Neural progenitor cell (in vitro differentiated cells): ENCODE measurements around the gene LAMB4. TPM values are rescaled to one million over a fixed set of nuclear protein-coding genes. Genes with fewer than 3 reads are reported as not detected.
A peak's percentile ranks its signal among the peaks of the same experiment; 100 is the strongest.

ENCODE experiments used
- DNase-seq: peaks from one replicate; pipeline ENCODE4 v3.0.0-alpha.2; 2016; ENCODE audit warnings: low spot score
- H2AFZ ChIP-seq: fragments of 200-600 bp; sonication (generic); replicated peaks from 2 replicates; pipeline ENCODE4 v1.6.1; 2016; ENCODE audit warnings: antibody characterized with exemption
- H3F3A ChIP-seq: fragments of 200-600 bp; sonication (generic); 2 replicates; pipeline ENCODE4 v1.6.1; 2016; ENCODE audit warnings: antibody characterized with exemption, low read depth
- H3K27ac ChIP-seq: fragments of 200-600 bp; sonication (generic); 2 replicates; pipeline ENCODE4 v1.5.1; 2016; ENCODE audit warnings: mild to moderate bottlenecking
- H3K27me3 ChIP-seq: fragments of 200-600 bp; sonication (generic); 2 replicates; pipeline ENCODE4 v1.6.1; 2016; ENCODE audit warnings: mild to moderate bottlenecking, moderate library complexity
- H3K36me3 ChIP-seq: fragments of 200-600 bp; sonication (generic); 2 replicates; pipeline ENCODE4 v1.5.1; 2016
- H3K4me1 ChIP-seq: fragments of 200-600 bp; sonication (generic); 2 replicates; pipeline ENCODE4 v1.6.1; 2016; ENCODE audit warnings: mixed run types
- H3K4me2 ChIP-seq: fragments of 200-600 bp; sonication (generic); 2 replicates; pipeline ENCODE4 v1.6.1; 2016
- H3K4me3 ChIP-seq: fragments of 200-600 bp; sonication (generic); 2 replicates; pipeline ENCODE4 v1.5.1; 2016
- H3K79me2 ChIP-seq: fragments of 200-600 bp; sonication (generic); 2 replicates; pipeline ENCODE4 v1.6.1; 2016; ENCODE audit warnings: low read depth
- H3K9ac ChIP-seq: fragments of 200-600 bp; sonication (generic); 2 replicates; pipeline ENCODE4 v1.6.1; 2016
- H3K9me3 ChIP-seq: fragments of 200-600 bp; sonication (generic); 2 replicates; pipeline ENCODE4 v1.5.1; 2016; ENCODE audit warnings: low read depth
- H4K20me1 ChIP-seq: fragments of 200-600 bp; sonication (generic); 2 replicates; pipeline ENCODE4 v1.6.1; 2016; ENCODE audit warnings: low read depth
- H3K27ac Mint-ChIP-seq: 3 replicates; pipeline ENCODE4 v1.8.0; 2021; ENCODE audit warnings: mixed read lengths
- H3K27me3 Mint-ChIP-seq: 2 replicates; pipeline ENCODE4 v1.8.0; 2022; ENCODE audit warnings: low read depth, mild to moderate bottlenecking, inconsistent platforms, moderate library complexity, mixed read lengths; ENCODE audit not compliant: insufficient read depth
- H3K36me3 Mint-ChIP-seq: 3 replicates; pipeline ENCODE4 v1.8.0; 2021; ENCODE audit warnings: mixed read lengths
- H3K4me1 Mint-ChIP-seq: 3 replicates; pipeline ENCODE4 v1.8.0; 2021; ENCODE audit warnings: mixed read lengths
- H3K4me3 Mint-ChIP-seq: 3 replicates; pipeline ENCODE4 v1.8.0; 2021; ENCODE audit warnings: mild to moderate bottlenecking, moderate library complexity, mixed read lengths
- H3K9me3 Mint-ChIP-seq: 3 replicates; pipeline ENCODE4 v1.8.0; 2020; ENCODE audit warnings: mixed read lengths
- CTCF ChIP-seq: fragments of 200-600 bp; sonication (generic); IDR thresholded peaks from 2 replicates; pipeline ENCODE4 v1.5.1; 2017; ENCODE audit warnings: antibody characterized with exemption, mild to moderate bottlenecking
- EZH2 ChIP-seq: fragments of 200-600 bp; sonication (generic); IDR thresholded peaks from 2 replicates; pipeline ENCODE4 v1.6.1; 2017; ENCODE audit warnings: antibody characterized with exemption, mild to moderate bottlenecking, moderate library complexity
- EZH2phosphoT487 ChIP-seq: fragments of 200-600 bp; sonication (generic); IDR thresholded peaks from 2 replicates; pipeline ENCODE4 v1.6.1; 2017; ENCODE audit warnings: antibody characterized with exemption
- total RNA-seq: library from RNA; depleted of rRNA; stranded (reverse); fragments of >200 nt; gene quantifications from 2 replicates; pipeline ENCODE4 v1.2.3, GENCODE V29; 2015; ENCODE audit warnings: low replicate concordance

LAMB4 gene
- total RNA-seq, 1 donor from 2014 or later, result not detected

- no peaks in the 10 kb centered on the region for H4K20me1 ChIP-seq
Measured at GRCh38 chr7:108120196-108120595, 10.0 kb downstream of the LAMB4 start.

GRCh38 chr7:108118959-108119358 lies 11.2 kb downstream of the LAMB4 start:
- Histone ChIP-seq H3K9me3 (no peaks in the 10 kb centered on the region), H2AFZ (no peak overlapping the region), H3K9ac (no peak overlapping the region), H3K27me3 (no peaks in the 10 kb centered on the region), H3K36me3 (no peaks in the 10 kb centered on the region), H3K4me1 (no peaks in the 10 kb centered on the region), H3F3A (no peaks in the 10 kb centered on the region), H3K4me3 (no peak overlapping the region), H4K20me1 (no peaks in the 10 kb centered on the region), H3K4me2 (no peak overlapping the region), H3K27ac (no peak overlapping the region), H3K79me2 (no peaks in the 10 kb centered on the region)
- Mint-ChIP-seq H3K4me1 (no peaks in the 10 kb centered on the region), H3K9me3 (no peaks in the 10 kb centered on the region), H3K4me3 (no peak overlapping the region), H3K36me3 (no peaks in the 10 kb centered on the region), H3K27ac (no peak overlapping the region), H3K27me3 (peaks cover 1% of the 10 kb centered on the region)
- no peak for TF ChIP-seq EZH2phosphoT487
- TF ChIP-seq CTCF, result peak; percentile 31
- TF ChIP-seq EZH2, result no peak
- no peak for DNase-seq

More at GRCh38 chr7:108120196-108120595, 10.0 kb downstream of the LAMB4 start:
- no peaks in the 10 kb centered on the region for H3K4me1 ChIP-seq
- no peaks in the 10 kb centered on the region for H3K9me3 ChIP-seq
- H3K36me3 ChIP-seq, result no peaks in the 10 kb centered on the region
- TF ChIP-seq EZH2 (no peak), CTCF (no peak), EZH2phosphoT487 (no peak)
- H3K27ac ChIP-seq, result no peak overlapping the region
- H3K79me2 ChIP-seq, result no peaks in the 10 kb centered on the region
- Mint-ChIP-seq H3K27me3 (no peaks in the 10 kb centered on the region), H3K4me1 (no peaks in the 10 kb centered on the region), H3K4me3 (no peak overlapping the region), H3K9me3 (no peaks in the 10 kb centered on the region), H3K36me3 (no peaks in the 10 kb centered on the region), H3K27ac (no peak overlapping the region)
- no peak overlapping the region for H2AFZ ChIP-seq
- no peak overlapping the region for H3K4me2 ChIP-seq
- no peak for DNase-seq
- no peaks in the 10 kb centered on the region for H3F3A ChIP-seq
- no peaks in the 10 kb centered on the region for H3K27me3 ChIP-seq
- H3K9ac ChIP-seq, result no peak overlapping the region
- no peak overlapping the region for H3K4me3 ChIP-seq

- Histone ChIP-seq H3K27ac (no peak overlapping the region), H3K79me2 (no peaks in the 10 kb centered on the region), H3K36me3 (no peaks in the 10 kb centered on the region), H3K4me3 (no peak overlapping the region), H3K9ac (no peak overlapping the region), H3K9me3 (no peaks in the 10 kb centered on the region), H4K20me1 (no peaks in the 10 kb centered on the region), H3K4me2 (no peak overlapping the region), H2AFZ (peak overlapping the region; percentile 77), H3K4me1 (no peaks in the 10 kb centered on the region), H3K27me3 (no peaks in the 10 kb centered on the region), H3F3A (no peaks in the 10 kb centered on the region)
- Mint-ChIP-seq H3K4me1 (no peaks in the 10 kb centered on the region), H3K27me3 (peaks cover 2% of the 10 kb centered on the region), H3K4me3 (no peak overlapping the region), H3K27ac (no peak overlapping the region), H3K9me3 (no peaks in the 10 kb centered on the region), H3K36me3 (no peaks in the 10 kb centered on the region)
- peak; percentile 88 for TF ChIP-seq CTCF
- TF ChIP-seq EZH2phosphoT487, result no peak
- peak; percentile 72 for DNase-seq
Measured at GRCh38 chr7:108114117-108114841, 15.9 kb downstream of the LAMB4 start.
